ENCODE measurements around the gene CD81.

GRCh38 chr11:2409126-2409525 is 32.0 kb downstream of the CD81 start:
- TF ChIP-seq TAF1 (IDR thresholded peaks at IDR 0.05; ENCODE audit: low read depth) (no peak), MAX (IDR thresholded peaks at IDR 0.05) (no peak), CEBPB (IDR thresholded peaks at IDR 0.05) (no peak), EGR1 (IDR thresholded peaks at IDR 0.05) (no peak), ZBTB7A (IDR thresholded peaks at IDR 0.05; ENCODE audit: low read depth) (no peak), RAD21 (IDR thresholded peaks at IDR 0.05; ENCODE audit: low read depth) (no peak), EP300 (IDR thresholded peaks at IDR 0.05; ENCODE audit: borderline replicate concordance) (no peak), YY1 (IDR thresholded peaks at IDR 0.05; ENCODE audit: low read depth) (no peak), CREB1 (IDR thresholded peaks at IDR 0.05; ENCODE audit: low read depth) (no peak), NFIC (IDR thresholded peaks at IDR 0.05) (no peak)

All from Ishikawa (cell line).